MCF 10A (cell line): Measurements from ENCODE around the gene SELENOI. TPM values are rescaled to one million over a fixed set of nuclear protein-coding genes. Genes with fewer than 3 reads are reported as not detected.
"Not testable (repeated sequence)": the region's sequence is repeated elsewhere in the genome, so short reads cannot be mapped to it uniquely, and the experiment has no call there.

ENCODE experiments used
- BruUV-seq: library from RNA; stranded (reverse); fragments of 400-500 nt; replicated peaks from 2 replicates; lab custom pipeline; 2021; lab: Mats Ljungman, UMichigan
- CTCF ChIA-PET: fragments of 300-600 bp; sonication (Branson Sonifier 250); formaldehyde crosslinking; extraction: SDS; loops from one replicate; lab custom pipeline; 2021; ENCODE audit warnings: antibody characterized with exemption, inconsistent platforms; lab: Yijun Ruan, JAX
- POLR2A ChIA-PET: fragments of 300-600, 350-650 bp; sonication (Branson Sonifier 250); formaldehyde crosslinking; extraction: SDS; loops from one replicate; lab custom pipeline; 2020; ENCODE audit warnings: antibody characterized with exemption, inconsistent platforms; lab: Yijun Ruan, JAX
- DNase-seq: peaks from one replicate; pipeline ENCODE4 v3.0.0-alpha.2; 2018; ENCODE audit not compliant: unreplicated experiment
- H3K27ac Mint-ChIP-seq: one replicate; pipeline ENCODE4 v1.8.0; 2022; ENCODE audit warnings: mild to moderate bottlenecking, low read depth, mixed read lengths; ENCODE audit not compliant: unreplicated experiment
- H3K27me3 Mint-ChIP-seq: one replicate; pipeline ENCODE4 v1.8.0; 2022; ENCODE audit warnings: mixed read lengths; ENCODE audit not compliant: insufficient read depth, unreplicated experiment
- H3K36me3 Mint-ChIP-seq: one replicate; pipeline ENCODE4 v1.8.0; 2022; ENCODE audit warnings: mild to moderate bottlenecking, moderate library complexity, mixed read lengths; ENCODE audit not compliant: insufficient read depth, unreplicated experiment
- H3K4me1 Mint-ChIP-seq: one replicate; pipeline ENCODE4 v1.8.0; 2022; ENCODE audit warnings: mixed read lengths; ENCODE audit not compliant: insufficient read depth, unreplicated experiment
- H3K4me3 Mint-ChIP-seq: one replicate; pipeline ENCODE4 v1.8.0; 2022; ENCODE audit warnings: mild to moderate bottlenecking, moderate library complexity, mixed read lengths; ENCODE audit not compliant: unreplicated experiment
- H3K9me3 Mint-ChIP-seq: one replicate; pipeline ENCODE4 v1.8.0; 2022; ENCODE audit warnings: mixed read lengths; ENCODE audit not compliant: unreplicated experiment
- intact Hi-C: fragments of 100-400 bp; cut with micrococcal nuclease; formaldehyde crosslinking; loops from 2 replicates; pipeline ENCODE4 v1.14.1; 2022
- total RNA-seq: library from RNA; stranded (reverse); gene quantifications from 2 replicates; pipeline ENCODE4 v1.2.3, GENCODE V29; 2022
- TF ChIP-seq, protein P1 (sequence below): fragments of 200-600 bp; IDR thresholded peaks from one replicate; pipeline ENCODE4 v1.8.0; 2022; ENCODE audit warnings: antibody characterized with exemption, mild to moderate bottlenecking; ENCODE audit not compliant: unreplicated experiment

The SELENOI gene
- total RNA-seq, 1 experiment from 2014 or later: 51.0 TPM

DNA sequence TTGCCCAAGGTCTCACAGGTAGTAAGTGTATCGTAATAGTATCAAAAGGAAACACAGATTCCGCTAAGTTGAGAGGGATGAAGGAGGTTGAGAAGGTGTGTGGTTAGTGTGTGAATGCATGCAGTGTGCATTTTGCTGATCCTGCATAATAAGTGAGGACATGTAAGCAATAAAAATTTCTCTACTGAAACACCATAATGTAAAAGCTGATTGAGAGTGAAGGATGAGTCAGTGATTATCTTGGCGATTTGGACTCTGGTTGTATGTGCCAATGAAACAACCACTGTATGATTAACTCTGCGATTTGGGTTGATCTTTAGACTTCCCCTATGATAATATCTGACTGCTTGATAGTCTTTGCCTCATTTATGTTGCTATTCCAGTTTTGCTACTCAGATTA lies 17.4 kb downstream of the SELENOI start:
- no TSS peak for BruUV-seq
- ChIA-PET CTCF (interaction anchor here (0.6 to 0.7 kb wide), 3 partner anchors 15 to 1300 kb away, joined by 3 to 4 read pairs (median 3); partner anchors contain the start of genes SLC4A1AP and SUPT7L), POLR2A (interaction anchor here (0.6 to 2.1 kb wide), 16 partner anchors 9 to 129 kb away, joined by 3 to 28 read pairs (median 4); partner anchors contain the start of genes ADGRF3, HADHA, HADHB and SELENOI)
- TF ChIP-seq, protein P1, sequence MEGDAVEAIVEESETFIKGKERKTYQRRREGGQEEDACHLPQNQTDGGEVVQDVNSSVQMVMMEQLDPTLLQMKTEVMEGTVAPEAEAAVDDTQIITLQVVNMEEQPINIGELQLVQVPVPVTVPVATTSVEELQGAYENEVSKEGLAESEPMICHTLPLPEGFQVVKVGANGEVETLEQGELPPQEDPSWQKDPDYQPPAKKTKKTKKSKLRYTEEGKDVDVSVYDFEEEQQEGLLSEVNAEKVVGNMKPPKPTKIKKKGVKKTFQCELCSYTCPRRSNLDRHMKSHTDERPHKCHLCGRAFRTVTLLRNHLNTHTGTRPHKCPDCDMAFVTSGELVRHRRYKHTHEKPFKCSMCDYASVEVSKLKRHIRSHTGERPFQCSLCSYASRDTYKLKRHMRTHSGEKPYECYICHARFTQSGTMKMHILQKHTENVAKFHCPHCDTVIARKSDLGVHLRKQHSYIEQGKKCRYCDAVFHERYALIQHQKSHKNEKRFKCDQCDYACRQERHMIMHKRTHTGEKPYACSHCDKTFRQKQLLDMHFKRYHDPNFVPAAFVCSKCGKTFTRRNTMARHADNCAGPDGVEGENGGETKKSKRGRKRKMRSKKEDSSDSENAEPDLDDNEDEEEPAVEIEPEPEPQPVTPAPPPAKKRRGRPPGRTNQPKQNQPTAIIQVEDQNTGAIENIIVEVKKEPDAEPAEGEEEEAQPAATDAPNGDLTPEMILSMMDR: no peak
- H3K27me3 Mint-ChIP-seq: no peaks in the 10 kb centered on the region
- intact Hi-C loops: no loop called here
- H3K9me3 Mint-ChIP-seq: no peaks in the 10 kb centered on the region
- H3K4me1 Mint-ChIP-seq: peaks cover 21% of the 10 kb centered on the region
- H3K27ac Mint-ChIP-seq: peak overlapping the region; percentile 9
- peak; percentile 50 for DNase-seq
- H3K4me3 Mint-ChIP-seq: peak overlapping the region; percentile 3
- H3K36me3 Mint-ChIP-seq: peaks cover 38% of the 10 kb centered on the region

DNA sequence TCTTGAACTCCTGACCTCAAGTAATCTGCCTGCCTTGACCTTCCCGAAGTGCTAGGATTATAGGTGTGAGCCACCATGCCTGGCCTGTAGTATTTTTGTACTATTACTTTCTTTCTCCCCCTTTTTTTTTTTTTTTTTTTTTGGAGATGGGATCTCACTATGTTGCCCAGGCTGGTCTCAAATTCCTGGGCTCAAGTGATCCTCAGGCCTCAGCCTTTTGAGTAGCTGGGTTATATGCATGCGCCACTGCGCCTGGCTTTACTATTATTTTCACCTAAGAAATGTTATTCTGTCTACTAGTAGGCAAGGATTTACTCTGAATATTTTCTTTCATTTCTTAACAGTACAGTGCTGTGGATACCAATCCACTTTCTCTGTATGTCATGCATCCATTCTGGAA lies 18.0 kb downstream of the SELENOI start:
- Mint-ChIP-seq H3K4me3 (no peak overlapping the region), H3K9me3 (no peaks in the 10 kb centered on the region), H3K27me3 (no peaks in the 10 kb centered on the region), H3K36me3 (peaks cover 44% of the 10 kb centered on the region), H3K4me1 (peaks cover 19% of the 10 kb centered on the region), H3K27ac (no peak overlapping the region)
- BruUV-seq: no TSS peak
- TF ChIP-seq, protein P1: no peak
- ChIA-PET POLR2A (interaction anchor here (0.6 to 2.1 kb wide), 9 partner anchors 9 to 118 kb away, joined by 3 to 28 read pairs (median 4); partner anchors contain the start of genes ADGRF3 and SELENOI), CTCF (no interaction called here)
- intact Hi-C loops: no loop called here
- DNase-seq: no peak

DNA sequence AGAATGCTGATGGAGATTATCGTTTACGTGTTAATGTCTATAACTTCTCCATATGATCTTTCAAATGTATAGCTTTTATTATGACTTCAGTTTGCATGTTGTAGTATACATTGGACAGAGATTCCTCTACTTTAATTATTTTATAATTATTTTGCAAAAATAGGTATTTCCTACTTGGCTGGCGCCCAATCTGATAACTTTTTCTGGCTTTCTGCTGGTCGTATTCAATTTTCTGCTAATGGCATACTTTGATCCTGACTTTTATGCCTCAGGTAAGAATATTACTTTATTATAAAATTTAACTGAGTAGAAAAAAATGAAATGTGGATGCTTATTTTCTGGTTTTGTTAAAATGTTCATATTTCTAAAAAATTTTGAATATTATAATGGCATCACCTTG lies 18.7 kb downstream of the SELENOI start:
- TF ChIP-seq, protein P1: no peak
- Mint-ChIP-seq H3K9me3 (no peaks in the 10 kb centered on the region), H3K27me3 (no peaks in the 10 kb centered on the region), H3K36me3 (peaks cover 51% of the 10 kb centered on the region), H3K4me1 (peaks cover 12% of the 10 kb centered on the region), H3K27ac (no peak overlapping the region), H3K4me3 (no peak overlapping the region)
- ChIA-PET POLR2A (interaction anchor here (0.6 to 3.0 kb wide), 2 partner anchors 17 to 61 kb away, joined by 3 to 12 read pairs; no protein-coding TSS in a partner anchor), CTCF (interaction anchor here (0.7 kb wide), 1 partner anchor 9 kb away, joined by 3 read pairs; no protein-coding TSS in a partner anchor)
- no peak for DNase-seq
- no TSS peak for BruUV-seq
- intact Hi-C loops: no loop called here

DNA sequence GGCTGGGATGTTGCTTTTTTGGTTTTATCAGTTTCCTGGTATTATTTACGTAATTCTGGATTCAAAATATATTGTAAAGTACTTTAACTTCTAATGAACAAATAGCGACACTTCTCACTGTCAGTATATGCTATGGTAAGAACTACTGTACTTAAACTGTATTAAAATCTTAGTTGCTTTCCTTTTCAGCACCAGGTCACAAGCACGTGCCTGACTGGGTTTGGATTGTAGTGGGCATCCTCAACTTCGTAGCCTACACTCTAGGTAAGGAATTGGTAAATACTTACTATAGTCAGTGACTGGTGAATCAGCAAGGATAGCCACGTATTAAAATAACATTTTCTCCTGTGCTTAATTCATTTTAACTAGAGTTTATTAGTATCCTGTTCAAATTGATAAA lies 21.0 kb downstream of the SELENOI start:
- Mint-ChIP-seq H3K9me3 (no peaks in the 10 kb centered on the region), H3K4me1 (peaks cover 9% of the 10 kb centered on the region), H3K36me3 (peaks cover 39% of the 10 kb centered on the region), H3K27me3 (no peaks in the 10 kb centered on the region), H3K27ac (no peak overlapping the region), H3K4me3 (no peak overlapping the region)
- intact Hi-C loops: no loop called here
- no peak for DNase-seq
- ChIA-PET POLR2A (interaction anchor here (1.4 to 3.0 kb wide), 3 partner anchors 11 to 22 kb away, joined by 5 to 12 read pairs (median 6); no protein-coding TSS in a partner anchor), CTCF (no interaction called here)
- TF ChIP-seq, protein P1: no peak
- no TSS peak for BruUV-seq

DNA sequence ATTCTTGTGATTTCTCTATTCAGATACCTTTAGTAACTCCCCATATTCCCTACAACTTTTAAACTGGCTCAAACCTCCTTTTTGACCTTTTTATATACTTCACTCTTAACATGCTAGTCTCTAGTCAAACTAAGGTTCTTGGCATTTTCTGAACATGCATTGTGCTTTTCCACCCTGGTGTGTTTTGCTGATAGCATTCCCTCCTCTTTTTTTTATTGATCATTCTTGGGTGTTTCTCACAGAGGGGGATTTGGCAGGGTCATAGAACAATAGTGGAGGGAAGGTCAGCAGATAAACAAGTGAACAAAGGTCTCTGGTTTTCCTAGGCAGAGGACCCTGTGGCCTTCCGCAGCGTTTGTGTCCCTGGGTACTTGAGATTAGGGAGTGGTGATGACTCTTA lies 23.7 kb downstream of the SELENOI start:
- H3K27ac Mint-ChIP-seq, CTCF ChIA-PET, BruUV-seq, DNase-seq, H3K4me1 Mint-ChIP-seq, POLR2A ChIA-PET, H3K9me3 Mint-ChIP-seq, intact Hi-C loops, H3K4me3 Mint-ChIP-seq, H3K27me3 Mint-ChIP-seq: not testable (repeated sequence)
- peaks cover 64% of the 10 kb centered on the region for H3K36me3 Mint-ChIP-seq

DNA sequence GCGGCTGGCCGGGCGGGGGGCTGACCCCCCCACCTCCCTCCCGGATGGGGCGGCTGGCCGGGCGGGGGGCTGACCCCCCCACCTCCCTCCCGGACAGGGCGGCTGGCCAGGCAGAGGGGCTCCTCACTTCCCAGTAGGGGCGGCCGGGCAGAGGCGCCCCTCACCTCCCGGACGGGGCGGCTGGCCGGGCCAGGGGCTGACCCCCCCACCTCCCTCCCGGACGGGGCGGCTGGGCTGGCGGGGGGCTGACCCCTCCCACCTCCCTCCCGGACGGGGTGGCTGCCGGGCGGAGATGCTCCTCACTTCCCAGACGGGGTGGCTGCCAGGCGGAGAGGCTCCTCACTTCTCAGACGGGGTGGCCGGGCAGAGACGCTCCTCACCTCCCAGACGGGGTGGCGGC lies 25.0 kb downstream of the SELENOI start:
- DNase-seq, H3K27me3 Mint-ChIP-seq, H3K9me3 Mint-ChIP-seq, H3K4me1 Mint-ChIP-seq, BruUV-seq, H3K27ac Mint-ChIP-seq, CTCF ChIA-PET, POLR2A ChIA-PET, intact Hi-C loops, H3K4me3 Mint-ChIP-seq: not testable (repeated sequence)
- H3K36me3 Mint-ChIP-seq: peaks cover 65% of the 10 kb centered on the region
